ENCODE results near the gene SRL.
"Not testable (repeated sequence)": the region's sequence is repeated elsewhere in the genome, so short reads cannot be mapped to it uniquely, and the experiment has no call there.

The SRL gene

DNA sequence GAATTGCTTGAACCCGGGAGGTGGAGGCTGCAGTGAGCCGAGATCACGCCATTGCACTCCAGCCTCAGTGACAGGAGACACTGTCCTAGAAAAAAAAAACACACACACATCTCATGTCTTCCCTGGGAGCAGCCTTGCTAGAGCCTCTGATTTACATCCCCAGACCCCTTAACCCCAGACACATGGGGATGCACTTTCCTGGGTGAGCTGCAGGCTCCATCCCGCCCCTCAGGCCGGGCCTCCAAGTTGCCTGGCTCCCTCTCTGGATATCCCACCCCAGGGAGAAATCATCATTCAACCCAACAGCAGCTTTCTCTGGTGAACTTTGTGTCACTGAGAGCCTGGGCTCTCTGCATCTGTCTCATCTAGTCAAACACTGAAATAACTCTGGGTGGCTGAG, 21.5 kb downstream of the SRL start:
- no peak for DNase-seq

- no peak for DNase-seq
Observed at GRCh38 chr16:4218202-4218601, 23.7 kb downstream of the SRL start.

GRCh38 chr16:4217204-4218131, 24.4 kb downstream of the SRL start:
- DNase-seq = no peak

DNA sequence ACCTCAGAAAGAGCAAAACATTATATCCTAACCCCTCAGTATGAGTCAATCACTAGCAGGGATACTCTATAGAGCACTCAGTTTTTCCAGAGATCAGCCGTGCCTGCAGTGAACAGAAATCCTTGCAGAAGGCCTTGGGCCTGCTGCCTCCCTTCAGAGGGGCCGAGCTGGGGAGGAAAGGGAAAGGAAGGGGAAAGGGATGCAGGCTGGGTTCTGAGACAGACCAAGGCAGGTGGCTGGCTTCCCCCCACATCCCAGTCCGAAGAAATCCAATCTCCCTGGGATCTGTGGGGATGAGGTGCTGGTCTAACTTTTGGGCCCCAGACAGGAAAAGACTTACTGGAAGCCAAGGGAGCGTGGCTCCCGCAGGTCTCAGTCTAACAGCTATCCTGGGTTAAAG, 25.3 kb downstream of the SRL start:
- no peak for DNase-seq

DNA sequence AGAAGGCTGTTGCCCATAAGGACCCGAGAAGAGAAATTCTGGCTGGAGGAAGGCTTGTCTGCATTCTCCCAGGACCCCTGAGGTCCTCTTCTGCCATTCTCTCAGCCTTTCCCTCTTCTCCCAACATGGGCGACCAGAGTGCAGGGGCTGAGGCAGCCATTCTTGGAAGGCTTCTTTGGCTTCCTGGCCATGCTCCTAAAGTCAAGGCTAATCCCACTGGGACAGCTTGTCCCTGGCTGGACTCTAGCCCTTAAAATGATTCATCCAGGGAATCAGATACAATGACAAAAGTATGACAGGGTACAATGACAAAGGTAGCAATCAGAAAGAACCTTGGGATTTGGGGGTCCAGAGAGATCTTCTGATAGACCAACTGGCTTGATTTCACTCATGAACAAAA, 26.8 kb downstream of the SRL start:
- no peak for DNase-seq

- DNase-seq = no peak
Observed at GRCh38 chr16:4214215-4214621, 27.7 kb downstream of the SRL start.

- DNase-seq = no peak
Observed at GRCh38 chr16:4213737-4214136, 28.1 kb downstream of the SRL start.

DNA sequence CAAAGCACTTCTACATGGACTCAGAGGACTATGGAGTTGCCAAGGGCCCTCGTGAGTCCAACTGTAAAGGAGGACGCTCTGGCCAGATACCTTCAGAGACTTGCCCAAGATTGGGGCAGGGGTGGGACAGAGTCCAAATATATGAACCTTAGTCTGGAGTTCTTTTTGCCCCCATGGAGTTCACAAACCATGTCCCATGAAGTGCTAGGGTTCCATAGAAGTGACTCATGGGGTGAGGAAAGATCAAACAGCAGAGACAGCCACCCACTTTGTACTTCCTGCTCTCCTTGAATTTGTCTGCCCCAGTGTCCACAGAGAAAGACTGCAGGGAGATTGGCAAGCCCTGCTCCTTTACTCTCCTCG, 29.0 kb downstream of the SRL start:
- DNase-seq = no peak

GRCh38 chr16:4212211-4212933, 29.5 kb downstream of the SRL start:
- no peak for DNase-seq

GRCh38 chr16:4211445-4212210, 30.3 kb downstream of the SRL start:
- DNase-seq = not testable (repeated sequence)

GRCh38 chr16:4209666-4210065, 32.2 kb downstream of the SRL start:
- DNase-seq = no peak

- no peak for DNase-seq
Observed at GRCh38 chr16:4208341-4208751, 33.5 kb downstream of the SRL start.

DNA sequence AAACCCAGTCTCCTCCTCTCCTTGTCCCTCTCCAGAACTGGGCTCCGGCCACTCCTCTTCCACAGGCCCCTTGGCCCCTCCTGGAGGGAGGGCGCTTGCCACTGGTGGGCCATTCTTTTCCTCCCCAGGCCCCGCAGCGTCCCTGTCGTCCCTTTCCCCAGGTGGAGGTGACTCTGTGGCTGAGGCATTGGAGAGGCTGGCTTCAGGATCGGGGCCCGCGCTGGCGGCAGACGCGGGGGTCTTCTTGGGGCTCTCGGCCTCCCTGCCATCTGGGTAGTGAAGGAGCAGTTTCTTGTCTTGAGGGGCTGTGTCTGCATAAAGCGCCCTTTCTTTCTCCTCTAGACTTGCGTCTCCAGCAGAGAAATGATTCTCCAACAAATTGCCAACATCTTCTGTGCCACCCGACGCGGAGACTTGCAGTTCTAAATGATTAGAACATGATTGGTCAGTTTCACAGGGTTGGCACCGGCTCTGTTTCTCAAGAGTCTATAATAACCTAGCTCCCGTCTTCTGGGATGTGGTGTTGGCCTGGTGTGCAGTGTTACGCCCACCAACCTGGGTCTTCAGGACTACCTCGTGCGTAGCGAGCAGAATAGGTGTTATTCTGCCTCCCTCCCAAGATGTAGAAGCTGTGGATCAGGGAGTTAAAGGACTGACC, 34.1 kb downstream of the SRL start:
- no peak for DNase-seq

DNA sequence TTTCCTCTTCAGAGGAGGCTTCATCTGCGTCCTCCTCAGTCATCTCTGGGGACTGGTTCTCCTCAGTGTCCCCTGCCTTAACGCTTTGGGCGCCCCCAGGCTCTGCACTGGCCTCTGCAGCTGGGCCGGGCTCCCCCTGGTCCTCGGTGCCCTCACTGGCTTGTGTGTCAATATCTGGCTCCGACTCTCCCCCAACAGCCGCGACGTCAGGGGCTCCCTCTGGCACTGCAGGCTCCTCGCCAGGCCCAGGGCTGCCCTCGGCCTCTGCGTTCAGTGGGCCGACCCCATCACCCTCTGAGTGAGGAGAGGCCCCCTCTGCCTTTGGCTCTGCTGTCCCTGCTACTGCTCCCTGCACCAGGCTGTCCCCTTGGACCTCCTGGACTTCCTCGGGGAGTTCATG, 34.7 kb downstream of the SRL start:
- DNase-seq = no peak

DNA sequence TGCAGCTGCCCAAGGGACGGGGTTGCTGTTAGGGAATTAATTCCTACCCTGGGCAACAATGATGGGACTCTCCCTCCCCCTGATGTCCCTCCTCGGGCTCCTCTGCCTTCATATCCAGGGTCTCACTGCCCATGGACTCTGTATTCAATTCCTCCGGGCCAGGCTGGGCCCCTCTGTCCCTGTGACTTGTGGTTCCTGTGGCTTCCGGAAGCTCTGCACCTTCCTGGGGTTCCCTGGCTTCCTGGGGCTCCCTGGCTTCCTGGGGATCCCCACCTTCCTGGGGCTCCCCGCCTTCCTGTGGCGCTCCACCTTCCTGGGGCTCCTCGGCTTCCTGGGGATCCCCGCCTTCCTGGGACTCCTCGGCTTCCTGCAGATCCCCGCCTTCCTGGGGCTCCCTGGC, 35.2 kb downstream of the SRL start:
- no peak for DNase-seq

GRCh38 chr16:4205971-4206370, 35.9 kb downstream of the SRL start:
- no peak for DNase-seq

- DNase-seq = no peak
Observed at GRCh38 chr16:4204521-4204920, 37.4 kb downstream of the SRL start.

DNA sequence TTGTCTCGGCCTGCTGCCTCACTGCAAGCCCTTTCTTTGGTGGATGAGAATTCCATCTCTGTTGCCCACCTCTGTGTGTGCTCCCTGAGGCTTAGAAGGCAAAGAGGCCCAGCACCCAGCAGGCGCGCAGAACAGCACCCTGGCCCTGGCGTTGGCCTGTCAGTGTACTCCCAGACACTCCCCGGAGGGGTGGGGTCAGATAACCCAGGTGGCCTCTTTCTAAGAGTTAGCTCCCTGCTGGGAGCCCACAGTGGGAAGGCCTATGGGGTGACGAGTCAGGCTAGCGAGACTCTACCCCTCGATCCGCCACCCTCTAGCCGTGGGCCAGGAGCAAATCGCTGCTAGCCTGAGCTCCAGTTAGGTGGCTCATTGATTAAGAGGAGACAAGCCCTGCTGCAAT, 38.1 kb downstream of the SRL start:
- no peak for DNase-seq

DNA sequence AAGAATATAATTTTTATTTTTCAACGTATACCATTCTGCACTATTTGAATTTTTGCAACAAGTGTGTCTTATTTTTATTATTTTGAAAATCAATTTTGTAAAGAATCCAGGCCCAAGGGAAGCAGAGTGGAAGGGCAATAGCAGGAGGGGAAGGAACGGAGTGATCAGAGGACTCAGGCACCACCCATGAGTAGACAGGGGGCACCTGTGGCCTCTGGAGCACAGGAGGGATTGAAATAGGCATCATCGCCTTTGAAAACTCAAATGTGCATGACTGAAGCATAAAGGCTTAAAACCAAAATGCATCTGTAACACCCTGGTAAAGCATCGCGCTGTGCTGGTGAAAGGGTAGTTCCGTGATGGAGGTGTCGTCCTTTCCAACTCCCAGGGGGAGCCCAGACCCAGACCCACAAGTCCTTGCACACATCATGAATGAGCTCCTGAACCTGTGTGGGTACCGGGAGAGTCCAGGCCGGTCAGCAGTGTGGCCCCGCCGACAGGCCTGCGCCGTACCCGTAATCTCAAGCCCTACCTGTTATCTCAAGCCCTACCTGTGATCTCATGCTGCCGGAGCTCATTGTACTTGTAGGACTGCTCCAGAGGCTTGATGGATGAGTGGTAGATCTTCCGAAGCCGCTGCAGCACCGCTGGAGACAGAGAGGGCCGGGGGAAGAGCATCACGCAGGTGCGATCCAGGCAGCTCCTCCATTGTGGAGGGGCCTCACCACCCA, 39.1 kb downstream of the SRL start:
- no peak for DNase-seq

GRCh38 chr16:4200781-4201137, 41.1 kb downstream of the SRL start:
- no peak for DNase-seq

DNA sequence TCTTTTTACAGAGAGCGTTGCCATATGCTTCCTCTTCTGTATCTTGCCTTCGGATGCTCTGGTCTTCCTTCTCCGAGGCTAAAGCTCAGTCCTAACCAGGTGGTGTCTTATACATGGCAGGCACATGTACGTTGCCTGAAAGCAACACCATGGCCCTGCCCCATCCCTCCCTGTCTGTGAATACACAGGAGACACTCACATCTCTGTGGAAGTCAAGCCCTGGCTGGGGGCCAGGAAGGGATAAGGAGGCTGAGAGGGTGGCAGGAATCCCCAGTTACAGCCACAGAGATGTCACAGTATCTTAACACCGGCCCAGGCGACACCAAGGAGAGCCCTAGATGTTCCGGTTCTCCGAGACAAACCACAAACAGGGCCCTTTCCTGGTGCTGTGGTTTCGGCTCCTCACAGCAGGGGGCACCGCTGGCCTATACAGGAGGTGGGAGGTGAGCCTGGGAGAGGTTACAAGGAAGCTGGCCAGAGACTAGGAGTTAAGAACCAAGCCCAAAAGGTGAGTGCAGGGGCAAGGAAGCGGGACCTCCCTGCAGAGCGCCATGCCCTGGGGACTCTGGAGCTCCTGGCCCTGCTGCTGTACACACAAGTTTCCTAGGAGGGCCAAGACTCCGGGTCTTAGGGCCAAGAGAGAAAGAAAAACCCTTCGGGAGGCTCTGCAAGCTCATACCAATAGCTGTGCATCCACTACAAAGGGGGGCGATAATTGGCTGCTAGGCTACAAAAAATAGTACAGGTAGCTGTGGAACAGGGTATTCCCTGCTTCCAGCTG, 41.7 kb downstream of the SRL start:
- DNase-seq = peak; percentile 58

- DNase-seq = no peak
Observed at GRCh38 chr16:4198816-4199215, 43.1 kb downstream of the SRL start.

All from MV-4-11 (cell line).